Mononuclear cell (primary cell): ENCODE results near the gene SRGAP2B. TPM values are rescaled to one million over a fixed set of nuclear protein-coding genes. Genes with fewer than 3 reads are reported as not detected.
"Not testable (repeated sequence)": the region's sequence is repeated elsewhere in the genome, so short reads cannot be mapped to it uniquely, and the experiment has no call there.

Source experiments
- H3K27me3 ChIP-seq: 2 replicates; pipeline ENCODE4 v1.6.0; 2011; ENCODE audit warnings: low read length, control low read depth; ENCODE audit not compliant: insufficient read depth
- H3K4me1 ChIP-seq: 2 replicates; pipeline ENCODE4 v1.5.1; 2011; ENCODE audit warnings: mild to moderate bottlenecking, low read length, control low read depth; ENCODE audit not compliant: insufficient read depth
- H3K4me3 ChIP-seq: 2 replicates; pipeline ENCODE4 v1.5.1; 2011; ENCODE audit warnings: mild to moderate bottlenecking, low read length, moderate library complexity
- H3K9me3 ChIP-seq: 2 replicates; pipeline ENCODE4 v1.5.1; 2011; ENCODE audit warnings: low read depth, mild to moderate bottlenecking, control low read depth, low read length
- total RNA-seq: library from RNA; depleted of rRNA; stranded (reverse); fragments of >200 nt; gene quantifications from one replicate; pipeline ENCODE4 v1.2.3, GENCODE V29; 2012

The SRGAP2B gene
- total RNA-seq, 1 donor, result 14.7 TPM

DNA sequence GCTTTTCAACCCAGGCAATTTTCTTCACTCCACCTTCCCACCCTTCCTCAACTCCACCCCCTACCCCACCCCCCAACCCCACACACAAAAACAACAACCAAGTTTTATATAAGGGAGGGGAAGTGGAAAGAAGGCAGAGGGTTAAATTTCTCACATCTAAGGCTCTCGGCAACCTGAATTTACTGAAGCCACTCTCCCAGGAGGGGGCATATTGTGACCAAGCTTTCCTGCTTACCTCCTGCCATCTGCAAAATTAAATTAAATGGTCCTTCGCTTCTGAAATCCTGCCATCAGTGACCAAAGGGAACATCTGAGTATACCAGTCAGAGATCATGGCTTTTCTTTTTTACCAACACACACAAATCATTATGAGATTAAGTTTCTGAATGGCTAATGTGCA, 72.9 kb downstream of the SRGAP2B start:
- not testable (repeated sequence) for H3K27me3 ChIP-seq, H3K4me1 ChIP-seq, H3K9me3 ChIP-seq

GRCh38 chr1:145021749-145022148, 73.4 kb downstream of the SRGAP2B start:
- not testable (repeated sequence) for H3K27me3 ChIP-seq, H3K4me3 ChIP-seq, H3K4me1 ChIP-seq, H3K9me3 ChIP-seq

More for the DNA sequence above, 72.9 kb downstream of the SRGAP2B start:
- H3K4me3 ChIP-seq, result not testable (repeated sequence)

DNA sequence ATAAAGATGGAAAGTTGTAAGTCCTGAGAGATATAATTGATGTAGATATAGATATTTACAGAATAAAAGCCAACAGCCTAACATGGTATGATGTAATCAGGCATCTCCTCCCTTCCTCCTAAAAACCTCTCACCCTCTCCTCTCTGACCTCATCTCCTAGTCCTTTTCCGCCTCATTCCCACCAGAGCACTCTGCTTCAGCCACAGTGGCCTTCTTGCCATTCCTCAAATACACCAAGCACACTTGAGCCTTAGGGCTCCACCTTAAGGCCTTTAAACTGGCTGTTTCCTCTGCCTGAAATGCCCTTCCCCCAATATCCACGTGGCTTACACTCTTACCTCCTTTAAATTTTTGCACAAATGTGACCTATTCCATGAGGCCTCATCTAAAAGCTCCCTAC, 75.4 kb downstream of the SRGAP2B start:
- H3K9me3 ChIP-seq, H3K4me3 ChIP-seq, H3K27me3 ChIP-seq, H3K4me1 ChIP-seq: not testable (repeated sequence)

- not testable (repeated sequence) for H3K9me3 ChIP-seq, H3K4me3 ChIP-seq, H3K4me1 ChIP-seq, H3K27me3 ChIP-seq
These were observed 77.4 kb downstream of the SRGAP2B start for GRCh38 chr1:145017725-145018124.

DNA sequence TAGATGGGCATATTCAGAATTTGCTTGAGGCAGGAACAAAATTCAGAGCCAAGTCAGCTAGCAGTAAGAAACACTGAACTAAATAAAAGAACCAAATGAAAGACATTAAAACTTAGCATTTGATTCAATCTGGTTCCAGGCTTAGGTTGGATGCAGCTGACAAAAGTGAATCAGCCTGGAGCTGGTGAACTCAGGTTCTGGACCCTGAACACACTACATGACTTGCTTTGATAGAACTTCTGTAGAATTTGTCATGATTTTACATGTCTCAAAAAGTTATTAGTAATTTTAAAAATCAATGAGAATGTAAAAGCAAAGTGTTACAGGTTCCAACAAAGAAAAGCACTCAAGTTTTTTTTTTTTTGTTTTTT, 78.7 kb downstream of the SRGAP2B start:
- H3K27me3 ChIP-seq, H3K9me3 ChIP-seq, H3K4me1 ChIP-seq, H3K4me3 ChIP-seq: not testable (repeated sequence)

DNA sequence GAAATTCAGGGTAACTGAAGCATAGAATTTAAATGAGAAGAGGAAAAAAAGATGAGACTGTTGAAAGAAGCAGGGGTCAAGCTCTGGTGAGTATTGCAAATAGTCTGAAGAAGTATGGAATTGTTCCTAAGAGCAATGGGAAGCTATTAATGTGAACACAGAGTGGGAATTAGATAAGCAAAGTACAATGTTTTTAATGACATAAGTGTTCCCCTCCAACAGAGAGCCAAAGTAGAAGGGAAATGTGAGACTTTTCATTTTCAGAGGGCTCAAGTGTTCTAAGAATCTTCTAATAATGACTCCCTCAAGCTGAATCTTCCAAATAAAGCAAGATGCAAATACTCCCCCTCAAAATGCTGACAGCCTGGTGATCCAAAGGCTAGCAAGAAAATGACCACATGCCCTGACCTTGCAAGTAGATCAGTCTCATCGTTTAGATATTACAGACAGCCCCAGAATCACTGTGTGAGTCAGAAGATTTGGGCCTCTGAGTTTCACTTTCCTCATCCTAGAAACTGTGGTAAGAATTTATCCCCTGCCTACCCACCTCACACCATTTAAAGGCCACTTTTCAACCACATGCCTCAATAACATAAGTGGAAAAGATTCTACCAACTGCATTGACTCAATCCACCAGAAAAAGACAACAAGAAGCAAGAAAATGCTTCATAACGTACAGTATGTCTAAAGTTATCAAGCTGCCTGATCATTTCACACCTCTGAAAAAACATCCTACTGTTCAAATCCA, 79.2 kb downstream of the SRGAP2B start:
- not testable (repeated sequence) for H3K27me3 ChIP-seq, H3K4me1 ChIP-seq, H3K4me3 ChIP-seq, H3K9me3 ChIP-seq

DNA sequence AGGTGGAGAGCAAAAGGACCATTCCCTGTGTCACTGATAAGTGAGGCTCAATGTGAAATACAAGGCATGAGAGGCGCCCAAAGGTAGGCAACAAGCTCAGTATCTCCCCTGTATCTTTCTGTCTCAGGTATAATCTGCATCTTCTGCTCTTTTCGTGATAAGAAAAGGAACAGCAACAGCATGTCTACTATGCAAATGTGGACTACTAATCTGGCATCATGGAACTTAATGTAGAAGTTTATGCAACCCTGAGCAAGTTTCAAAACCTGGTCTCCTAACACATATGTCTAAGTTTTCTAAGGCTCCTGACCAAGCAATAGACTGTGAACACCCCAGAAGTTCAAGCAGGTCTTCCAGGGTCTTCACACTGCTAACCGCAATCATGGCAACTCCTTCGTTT, 81.8 kb downstream of the SRGAP2B start:
- H3K9me3 ChIP-seq, H3K4me3 ChIP-seq, H3K27me3 ChIP-seq, H3K4me1 ChIP-seq: not testable (repeated sequence)

DNA sequence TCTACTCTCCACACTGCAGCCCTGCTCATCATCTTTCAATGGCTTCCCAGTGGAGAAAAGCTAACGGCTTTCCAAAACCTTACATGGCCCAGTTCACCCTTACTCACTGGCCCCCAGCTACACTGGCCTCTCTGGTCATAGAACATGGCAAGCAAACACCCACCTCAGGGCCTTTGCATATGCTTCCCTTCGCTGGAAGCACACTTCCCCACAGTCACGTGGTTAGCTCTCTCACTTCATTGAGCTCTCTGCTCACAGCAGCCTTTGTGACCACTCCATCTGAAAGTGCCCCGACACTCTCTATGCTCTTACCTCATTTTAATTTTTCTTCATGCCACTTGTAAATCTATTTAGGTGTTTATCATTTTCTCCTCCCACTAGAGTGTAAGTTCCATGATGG, 83.3 kb downstream of the SRGAP2B start:
- H3K4me3 ChIP-seq, H3K27me3 ChIP-seq, H3K9me3 ChIP-seq: not testable (repeated sequence)

GRCh38 chr1:145010580-145010979, 84.5 kb downstream of the SRGAP2B start:
- not testable (repeated sequence) for H3K4me3 ChIP-seq, H3K27me3 ChIP-seq, H3K4me1 ChIP-seq, H3K9me3 ChIP-seq

More for the DNA sequence above, 83.3 kb downstream of the SRGAP2B start:
- H3K4me1 ChIP-seq, result not testable (repeated sequence)

- H3K4me3 ChIP-seq, H3K4me1 ChIP-seq, H3K9me3 ChIP-seq, H3K27me3 ChIP-seq: not testable (repeated sequence)
These were observed 85.2 kb downstream of the SRGAP2B start for GRCh38 chr1:145009928-145010327.

- H3K9me3 ChIP-seq, H3K27me3 ChIP-seq, H3K4me3 ChIP-seq, H3K4me1 ChIP-seq: not testable (repeated sequence)
These were observed 86.7 kb downstream of the SRGAP2B start for GRCh38 chr1:145008388-145008787.

GRCh38 chr1:145005142-145005541, 90.0 kb downstream of the SRGAP2B start:
- not testable (repeated sequence) for H3K27me3 ChIP-seq, H3K4me1 ChIP-seq, H3K9me3 ChIP-seq, H3K4me3 ChIP-seq

GRCh38 chr1:145001381-145001780, 93.7 kb downstream of the SRGAP2B start:
- H3K9me3 ChIP-seq, H3K4me1 ChIP-seq, H3K27me3 ChIP-seq, H3K4me3 ChIP-seq: not testable (repeated sequence)

- not testable (repeated sequence) for H3K27me3 ChIP-seq, H3K4me1 ChIP-seq, H3K4me3 ChIP-seq, H3K9me3 ChIP-seq
These were observed 94.3 kb downstream of the SRGAP2B start for GRCh38 chr1:145000743-145001326.

GRCh38 chr1:145000074-145000742, 94.9 kb downstream of the SRGAP2B start:
- not testable (repeated sequence) for H3K9me3 ChIP-seq, H3K4me1 ChIP-seq, H3K27me3 ChIP-seq, H3K4me3 ChIP-seq

GRCh38 chr1:144998981-144999273, 96.2 kb downstream of the SRGAP2B start:
- H3K4me1 ChIP-seq, H3K27me3 ChIP-seq, H3K4me3 ChIP-seq, H3K9me3 ChIP-seq: not testable (repeated sequence)
